Stimulated activated CD8-positive, alpha-beta memory T cell treated with anti-CD3 and anti-CD28 coated beads, Interleukin-15, amount 100 ng/mL, for 24 hours (primary cell): ENCODE data around the gene FHIT.

ENCODE experiments used
- DNase-seq: peaks from one replicate; pipeline ENCODE4 v3.0.0-alpha.2; 2020; ENCODE audit warnings: low read depth

FHIT gene

GRCh38 chr3:60277361-60277800 lies 973.9 kb downstream of the FHIT start:
- no peak for DNase-seq

DNA sequence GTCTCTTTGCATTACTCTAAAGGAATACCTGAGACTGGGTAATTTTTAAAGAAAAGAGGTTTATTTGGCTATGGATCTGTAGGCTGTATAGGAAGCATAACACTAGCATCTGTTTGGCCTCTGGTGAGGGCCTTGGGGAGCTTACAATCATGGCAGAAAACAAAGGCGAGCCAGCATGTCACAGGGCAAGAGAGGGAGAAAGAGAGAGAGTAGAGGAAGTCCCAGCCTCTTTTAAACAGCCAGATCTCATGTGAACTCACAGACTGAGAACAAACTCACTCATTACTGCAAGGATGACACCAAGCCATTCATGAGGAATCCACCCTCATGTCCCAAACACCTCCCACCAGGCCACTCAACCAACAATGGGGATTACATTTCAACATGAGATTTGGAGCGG lies 974.6 kb downstream of the FHIT start:
- DNase-seq: no peak

DNA sequence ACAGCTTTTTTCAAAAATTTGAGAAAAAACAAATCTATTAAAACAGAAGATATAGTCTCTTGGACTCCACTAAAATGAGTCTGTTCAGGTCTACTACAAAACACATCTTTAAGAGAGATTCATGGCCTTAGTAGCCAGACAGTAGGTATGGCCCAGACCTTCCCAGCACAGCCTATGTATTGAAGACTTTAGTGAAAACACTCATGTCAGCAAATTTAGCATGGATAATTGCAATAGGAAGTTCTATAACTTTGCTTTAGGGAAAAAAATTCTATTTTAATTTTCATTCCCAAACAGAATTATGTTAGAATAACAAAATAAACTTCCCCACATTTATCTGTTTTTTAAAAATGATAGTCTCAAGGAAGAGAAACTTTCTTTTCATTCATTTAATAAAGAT lies 976.6 kb downstream of the FHIT start:
- no peak for DNase-seq

DNA sequence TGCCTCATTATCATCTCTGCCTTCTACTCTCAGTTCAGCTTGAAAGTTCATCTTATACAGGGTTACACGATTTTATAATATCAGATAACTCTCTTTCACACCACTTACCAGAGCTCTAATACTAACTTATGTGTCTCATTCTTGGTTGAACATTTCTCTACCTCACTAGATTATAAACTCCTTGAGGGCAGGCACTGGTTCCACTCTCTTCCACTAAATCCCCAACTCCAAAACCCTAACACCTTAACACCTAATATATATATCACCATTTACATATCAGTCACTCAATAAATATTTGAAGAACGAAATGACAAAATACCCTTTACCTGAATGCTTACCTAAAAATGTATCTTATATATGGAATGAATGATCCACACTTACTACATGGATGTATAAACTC lies 977.2 kb downstream of the FHIT start:
- no peak for DNase-seq

DNA sequence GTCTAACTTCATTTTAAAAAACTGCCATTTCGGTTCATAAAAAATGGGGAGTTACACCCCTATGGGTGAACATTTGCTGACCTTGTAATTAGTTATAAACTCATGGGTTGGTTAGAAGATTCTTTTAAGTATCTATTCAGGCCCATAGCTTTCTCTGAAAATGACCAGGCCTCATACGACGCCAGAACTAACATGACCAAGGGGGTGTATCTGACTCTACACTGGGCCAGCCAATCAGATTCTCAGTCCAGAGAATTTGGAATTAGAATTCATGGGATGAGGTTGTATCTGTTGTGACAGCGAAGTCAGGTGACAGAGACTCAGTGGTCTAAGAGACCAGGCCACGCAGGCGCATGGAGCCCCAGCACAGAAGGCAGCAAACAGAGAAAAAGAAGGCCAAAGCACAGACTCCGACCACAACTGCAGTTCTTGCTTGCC lies 981.4 kb downstream of the FHIT start:
- no peak for DNase-seq

DNA sequence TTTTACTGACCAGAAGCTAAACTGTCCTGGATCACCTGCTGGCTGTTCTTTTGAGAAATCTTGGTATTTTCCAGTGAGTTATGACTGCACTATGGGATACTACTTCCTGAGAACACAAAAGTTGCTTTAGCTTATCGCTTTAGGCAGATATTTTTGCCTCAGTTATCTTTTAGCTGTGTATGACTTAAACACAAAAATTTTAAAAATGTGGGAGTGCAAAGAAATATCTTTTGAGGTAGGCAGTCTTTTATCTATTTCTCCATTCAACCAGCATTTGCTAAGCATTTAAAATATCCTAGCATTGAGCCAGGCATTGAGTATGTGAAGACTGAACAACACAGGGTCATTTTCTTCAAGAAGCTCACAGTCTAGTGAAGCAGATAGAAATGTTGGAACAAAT lies 981.9 kb downstream of the FHIT start:
- no peak for DNase-seq

GRCh38 chr3:60268123-60268522 lies 983.1 kb downstream of the FHIT start:
- no peak for DNase-seq

DNA sequence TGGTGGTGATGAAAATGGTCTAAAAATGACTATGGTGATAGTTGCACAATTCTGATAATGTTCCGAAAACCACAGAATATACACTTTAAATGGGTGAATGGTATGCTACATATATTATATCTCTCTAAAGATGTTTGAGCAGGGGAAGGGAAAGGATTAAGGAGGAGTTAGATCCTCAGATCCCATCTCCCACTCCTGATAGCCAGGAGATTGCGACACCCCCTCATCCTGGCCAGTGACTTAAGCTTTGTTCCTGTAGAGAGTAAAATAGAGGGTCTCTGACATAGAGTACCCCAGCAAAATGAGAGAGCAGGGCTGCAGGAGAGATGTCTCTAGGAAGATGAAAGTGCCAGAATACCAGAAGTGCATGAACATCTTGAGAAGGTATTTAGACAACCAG lies 984.8 kb downstream of the FHIT start:
- no peak for DNase-seq

- no peak for DNase-seq
Measured at GRCh38 chr3:60263191-60263590, 988.1 kb downstream of the FHIT start.

GRCh38 chr3:60262546-60262945 lies 988.7 kb downstream of the FHIT start:
- DNase-seq: no peak

GRCh38 chr3:60260546-60260945 lies 990.7 kb downstream of the FHIT start:
- DNase-seq: no peak

DNA sequence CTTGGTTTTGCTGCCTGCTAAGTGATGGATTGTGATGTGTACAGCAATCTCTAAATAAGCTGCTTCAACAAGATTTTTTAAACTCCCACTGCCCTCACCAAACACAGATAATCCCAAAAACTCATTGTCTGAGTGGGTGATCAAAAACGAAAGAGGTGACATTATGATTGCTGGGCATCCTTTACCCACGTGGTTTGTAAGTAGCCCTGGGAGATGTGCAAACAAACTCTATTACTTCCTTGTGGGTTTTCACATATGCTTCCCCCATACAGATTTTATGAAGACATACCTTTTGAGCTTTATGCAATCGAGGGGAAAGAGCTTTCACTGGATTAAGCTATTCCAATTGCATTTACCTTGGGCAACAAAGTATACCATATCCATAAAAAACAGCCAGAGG lies 1000.4 kb downstream of the FHIT start:
- DNase-seq: no peak

- no peak for DNase-seq
Measured at GRCh38 chr3:60250206-60250605, 1001.0 kb downstream of the FHIT start.

DNA sequence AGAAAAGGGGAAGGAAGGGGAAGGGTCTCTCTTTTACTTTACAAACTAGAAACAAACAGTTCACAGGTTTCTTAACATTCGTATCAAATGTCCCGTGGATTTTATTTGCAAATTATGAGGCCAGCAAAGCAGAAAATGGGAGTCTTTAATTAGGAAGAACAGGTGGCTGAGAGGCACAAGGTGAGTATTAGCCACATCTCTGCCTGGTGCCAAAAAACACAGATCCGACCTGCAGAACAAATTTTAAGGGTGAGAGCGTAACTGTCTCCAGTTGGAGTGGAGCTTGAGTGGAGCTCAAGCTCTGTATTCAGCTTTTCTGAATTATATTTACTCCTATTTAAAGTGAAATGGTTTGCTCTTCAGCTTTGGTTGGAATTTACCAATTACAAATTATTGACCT lies 1004.9 kb downstream of the FHIT start:
- DNase-seq: no peak

- no peak for DNase-seq
Measured at GRCh38 chr3:60243456-60243855, 1007.8 kb downstream of the FHIT start.

DNA sequence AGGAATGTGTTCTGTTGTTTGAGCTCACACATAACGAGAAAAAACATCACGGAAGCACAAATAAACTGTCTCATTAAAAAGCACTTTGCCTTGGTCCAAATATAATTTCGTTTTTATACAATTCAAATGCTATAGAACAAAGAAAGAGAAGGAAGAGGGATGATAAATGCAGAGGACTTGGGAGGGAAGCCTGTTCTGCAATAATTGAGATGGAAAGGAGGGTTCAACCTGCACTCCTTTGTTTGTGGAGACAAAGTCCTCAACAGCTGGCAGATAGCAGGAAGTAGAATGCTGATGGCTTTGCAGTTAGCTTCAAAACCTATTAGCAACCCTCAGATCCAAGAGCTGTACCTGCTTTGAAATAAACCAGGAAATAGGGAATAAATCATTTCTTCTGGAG lies 1010.8 kb downstream of the FHIT start:
- DNase-seq: no peak

- no peak for DNase-seq
Measured at GRCh38 chr3:60238550-60238949, 1012.7 kb downstream of the FHIT start.

GRCh38 chr3:60229502-60229901 lies 1021.8 kb downstream of the FHIT start:
- DNase-seq: no peak

DNA sequence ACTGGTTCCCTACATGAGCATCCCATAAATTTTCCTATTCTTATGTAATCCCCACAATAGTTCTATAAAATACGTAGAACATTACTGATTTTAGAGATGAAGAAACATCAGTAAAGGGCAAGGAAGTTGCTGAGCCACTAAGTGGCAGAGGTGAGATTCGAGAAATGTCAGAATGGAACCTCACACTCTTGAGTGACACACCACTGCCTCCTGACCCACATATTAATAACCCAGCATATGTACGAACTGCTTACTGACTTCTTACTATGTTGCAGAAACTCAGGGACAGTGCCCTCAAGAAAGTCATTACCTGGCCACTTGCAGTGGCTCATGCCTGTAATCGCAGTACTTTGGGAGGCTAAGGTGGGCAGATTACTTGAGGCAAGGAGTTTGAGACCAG lies 1022.4 kb downstream of the FHIT start:
- no peak for DNase-seq

DNA sequence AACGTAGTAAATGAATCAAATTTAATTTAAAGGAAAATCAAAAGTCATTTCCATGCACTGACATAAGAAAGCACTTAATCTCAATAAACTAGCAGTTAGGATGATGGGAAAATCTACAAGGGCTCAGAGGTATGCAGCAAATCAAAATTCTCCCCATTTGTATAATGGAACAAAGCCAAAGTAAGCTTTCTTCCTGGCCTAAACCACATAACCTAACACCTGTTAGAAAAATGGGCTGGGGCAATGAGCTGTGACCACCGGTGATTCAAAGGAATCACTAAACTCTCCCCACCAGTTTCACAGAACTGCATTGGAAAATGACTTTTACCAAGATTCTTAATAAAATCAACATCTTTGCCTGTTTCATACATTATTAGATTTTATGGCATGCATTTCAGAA lies 1024.3 kb downstream of the FHIT start:
- DNase-seq: no peak

DNA sequence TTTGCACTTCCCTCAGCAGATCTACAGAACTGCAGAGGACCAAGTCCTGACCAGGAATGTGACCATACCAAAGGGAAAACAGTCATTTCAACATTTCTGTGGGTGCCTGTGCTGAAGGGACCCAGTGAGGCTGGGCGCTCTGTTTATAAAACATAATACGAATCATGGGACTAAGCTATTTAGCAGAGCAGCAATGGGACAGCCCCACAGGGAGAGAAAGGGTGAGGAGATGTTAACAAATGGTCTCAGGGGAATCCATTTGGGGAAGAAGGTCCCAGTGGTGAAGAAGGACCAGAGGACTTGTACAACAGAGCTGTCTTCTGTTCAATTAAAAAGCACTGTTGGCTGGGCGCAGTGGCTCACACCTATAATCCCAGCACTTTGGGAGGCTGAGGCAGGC lies 1025.4 kb downstream of the FHIT start:
- no peak for DNase-seq

- no peak for DNase-seq
Measured at GRCh38 chr3:60220768-60221167, 1030.5 kb downstream of the FHIT start.

DNA sequence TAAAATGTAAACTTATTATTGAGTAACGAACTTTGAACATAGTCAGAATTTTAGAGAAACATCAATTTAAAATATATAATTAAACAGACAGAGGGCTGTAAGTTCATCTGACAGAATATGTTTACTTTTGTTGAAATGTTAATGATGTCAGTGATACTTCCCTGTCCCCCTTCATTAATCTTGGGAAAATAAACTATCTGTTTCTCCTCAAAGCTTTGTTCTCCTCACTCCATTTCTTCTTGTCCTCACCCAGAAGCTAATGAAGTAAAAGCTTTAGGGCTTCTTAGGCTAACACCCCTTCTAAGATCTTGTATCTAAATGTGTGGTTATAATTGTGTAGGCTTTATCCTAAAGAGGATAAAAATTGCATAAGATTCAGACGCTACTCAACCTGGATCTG lies 1031.8 kb downstream of the FHIT start:
- DNase-seq: no peak

- no peak for DNase-seq
Measured at GRCh38 chr3:60217156-60217911, 1033.9 kb downstream of the FHIT start.
